Astrocyte (in vitro differentiated cells and primary cell): ENCODE data around the gene PPP6C. TPM values are rescaled to one million over a fixed set of nuclear protein-coding genes. Genes with fewer than 3 reads are reported as not detected.
"Not testable (repeated sequence)": the region's sequence is repeated elsewhere in the genome, so short reads cannot be mapped to it uniquely, and the experiment has no call there.

Source experiments
- DNase-seq: peaks from one replicate; pipeline ENCODE4 v3.0.0-alpha.2; 2010; ENCODE audit warnings: low read depth
- FAIRE-seq: peaks from 2 replicates; lab custom pipeline; 2011; peaks lifted over from hg19 to GRCh38; lab: Jason Lieb, UNC
- H2AFZ ChIP-seq: 2 replicates; pipeline ENCODE4 v1.6.0; 2012; ENCODE audit warnings: low read depth, low read length, inconsistent platforms
- H3K27ac ChIP-seq: 2 replicates; pipeline ENCODE4 v1.5.1; 2011; ENCODE audit warnings: low read depth, low read length, inconsistent platforms
- H3K27me3 ChIP-seq: 2 replicates; pipeline ENCODE4 v1.6.0; 2011; ENCODE audit warnings: low read length, inconsistent platforms; ENCODE audit not compliant: insufficient read depth
- H3K36me3 ChIP-seq: 2 replicates; pipeline ENCODE4 v1.5.1; 2011; ENCODE audit warnings: low read length, inconsistent platforms; ENCODE audit not compliant: insufficient read depth
- H3K4me1 ChIP-seq: 2 replicates; pipeline ENCODE4 v1.5.1; 2011; ENCODE audit warnings: low read length, inconsistent platforms; ENCODE audit not compliant: insufficient read depth
- H3K4me2 ChIP-seq: 2 replicates; pipeline ENCODE4 v1.6.0; 2012; ENCODE audit warnings: low read length, inconsistent platforms
- H3K4me3 ChIP-seq: 2 replicates; pipeline ENCODE4 v1.5.1; 2011; ENCODE audit warnings: low read depth, mild to moderate bottlenecking, low read length, inconsistent platforms; ENCODE audit not compliant: insufficient read depth
- H3K79me2 ChIP-seq: 2 replicates; pipeline ENCODE4 v1.6.0; 2012; ENCODE audit warnings: mild to moderate bottlenecking, low read length, inconsistent platforms; ENCODE audit not compliant: insufficient read depth
- H3K9ac ChIP-seq: 2 replicates; pipeline ENCODE4 v1.6.0; 2012; ENCODE audit warnings: mild to moderate bottlenecking, low read length, inconsistent platforms
- H3K9me3 ChIP-seq: 2 replicates; pipeline ENCODE4 v1.5.1; 2012; ENCODE audit warnings: low read depth, mild to moderate bottlenecking, low read length, inconsistent platforms; ENCODE audit not compliant: insufficient read depth
- H4K20me1 ChIP-seq: 2 replicates; pipeline ENCODE4 v1.6.0; 2012; ENCODE audit warnings: low read length, inconsistent platforms; ENCODE audit not compliant: insufficient read depth
- H3K27ac Mint-ChIP-seq: one replicate; pipeline ENCODE4 v1.8.0; 2021; ENCODE audit warnings: mild to moderate bottlenecking, mixed read lengths; ENCODE audit not compliant: unreplicated experiment
- H3K27me3 Mint-ChIP-seq: one replicate; pipeline ENCODE4 v1.8.0; 2021; ENCODE audit warnings: low read depth, mixed read lengths; ENCODE audit not compliant: unreplicated experiment
- H3K36me3 Mint-ChIP-seq: one replicate; pipeline ENCODE4 v1.8.0; 2021; ENCODE audit warnings: low read depth, mixed read lengths; ENCODE audit not compliant: unreplicated experiment
- H3K4me1 Mint-ChIP-seq: one replicate; pipeline ENCODE4 v1.8.0; 2021; ENCODE audit warnings: low read depth, mixed read lengths; ENCODE audit not compliant: unreplicated experiment
- H3K4me3 Mint-ChIP-seq: one replicate; pipeline ENCODE4 v1.8.0; 2021; ENCODE audit warnings: mild to moderate bottlenecking, moderate library complexity, mixed read lengths; ENCODE audit not compliant: unreplicated experiment
- H3K9me3 Mint-ChIP-seq: one replicate; pipeline ENCODE4 v1.8.0; 2021; ENCODE audit warnings: mild to moderate bottlenecking, mixed read lengths; ENCODE audit not compliant: unreplicated experiment
- EZH2 ChIP-seq: IDR thresholded peaks from 2 replicates; pipeline ENCODE4 v1.6.1; 2012; ENCODE audit warnings: mild to moderate bottlenecking, low read length, inconsistent platforms; ENCODE audit not compliant: insufficient read depth
- total RNA-seq: library from RNA; stranded (reverse); gene quantifications from 2 replicates; pipeline ENCODE4 v1.2.1, GENCODE V29; 2021
- TF ChIP-seq, protein P1 (sequence below): IDR thresholded peaks from 2 replicates; pipeline ENCODE4 v1.5.1; 2011; ENCODE audit warnings: low read depth, mild to moderate bottlenecking, inconsistent platforms, low read length, moderate library complexity; ENCODE audit not compliant: insufficient read depth

Gene PPP6C
- total RNA-seq, 1 donor from 2014 or later: 41.1 TPM

DNA sequence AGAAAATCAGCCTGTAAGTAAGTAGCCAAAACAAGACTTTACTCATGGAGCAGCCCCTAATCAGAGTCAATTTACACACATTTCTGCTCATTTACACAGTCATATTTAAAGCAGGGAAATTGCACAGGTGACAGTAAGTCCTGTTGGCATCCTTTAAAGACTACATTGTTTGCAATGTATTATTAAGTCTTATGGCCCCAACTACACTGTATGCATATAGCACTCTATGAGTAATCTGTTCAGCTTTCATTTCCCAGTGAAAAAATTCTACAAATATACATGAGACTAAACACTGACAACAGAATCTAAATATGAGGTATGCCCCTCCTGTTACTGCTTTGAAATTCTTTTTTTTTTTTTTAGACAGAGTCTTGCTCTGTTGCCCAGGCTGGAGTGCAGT lies 19.7 kb downstream of the PPP6C start:
- H3K9me3 Mint-ChIP-seq: no peaks in the 10 kb centered on the region
- H3K27ac Mint-ChIP-seq: no peak overlapping the region
- peaks cover 3% of the 10 kb centered on the region for H3K4me1 ChIP-seq
- H3K4me2 ChIP-seq: no peak overlapping the region
- no peak for TF ChIP-seq EZH2
- TF ChIP-seq, protein P1, sequence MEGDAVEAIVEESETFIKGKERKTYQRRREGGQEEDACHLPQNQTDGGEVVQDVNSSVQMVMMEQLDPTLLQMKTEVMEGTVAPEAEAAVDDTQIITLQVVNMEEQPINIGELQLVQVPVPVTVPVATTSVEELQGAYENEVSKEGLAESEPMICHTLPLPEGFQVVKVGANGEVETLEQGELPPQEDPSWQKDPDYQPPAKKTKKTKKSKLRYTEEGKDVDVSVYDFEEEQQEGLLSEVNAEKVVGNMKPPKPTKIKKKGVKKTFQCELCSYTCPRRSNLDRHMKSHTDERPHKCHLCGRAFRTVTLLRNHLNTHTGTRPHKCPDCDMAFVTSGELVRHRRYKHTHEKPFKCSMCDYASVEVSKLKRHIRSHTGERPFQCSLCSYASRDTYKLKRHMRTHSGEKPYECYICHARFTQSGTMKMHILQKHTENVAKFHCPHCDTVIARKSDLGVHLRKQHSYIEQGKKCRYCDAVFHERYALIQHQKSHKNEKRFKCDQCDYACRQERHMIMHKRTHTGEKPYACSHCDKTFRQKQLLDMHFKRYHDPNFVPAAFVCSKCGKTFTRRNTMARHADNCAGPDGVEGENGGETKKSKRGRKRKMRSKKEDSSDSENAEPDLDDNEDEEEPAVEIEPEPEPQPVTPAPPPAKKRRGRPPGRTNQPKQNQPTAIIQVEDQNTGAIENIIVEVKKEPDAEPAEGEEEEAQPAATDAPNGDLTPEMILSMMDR: no peak
- peaks cover 53% of the 10 kb centered on the region for H3K79me2 ChIP-seq
- H3K36me3 ChIP-seq: peaks cover 2% of the 10 kb centered on the region
- DNase-seq: no peak
- H3K27me3 Mint-ChIP-seq: no peaks in the 10 kb centered on the region
- peaks cover 4% of the 10 kb centered on the region for H3K4me1 Mint-ChIP-seq
- H3K36me3 Mint-ChIP-seq: no peaks in the 10 kb centered on the region
- no peak overlapping the region for H3K4me3 ChIP-seq
- no peaks in the 10 kb centered on the region for H3K9me3 ChIP-seq
- H3K4me3 Mint-ChIP-seq: no peak overlapping the region
- H2AFZ ChIP-seq: no peak overlapping the region
- no peak for FAIRE-seq
- H3K27me3 ChIP-seq: no peaks in the 10 kb centered on the region
- H3K27ac ChIP-seq: no peak overlapping the region
- peaks cover 37% of the 10 kb centered on the region for H4K20me1 ChIP-seq
- H3K9ac ChIP-seq: no peak overlapping the region

DNA sequence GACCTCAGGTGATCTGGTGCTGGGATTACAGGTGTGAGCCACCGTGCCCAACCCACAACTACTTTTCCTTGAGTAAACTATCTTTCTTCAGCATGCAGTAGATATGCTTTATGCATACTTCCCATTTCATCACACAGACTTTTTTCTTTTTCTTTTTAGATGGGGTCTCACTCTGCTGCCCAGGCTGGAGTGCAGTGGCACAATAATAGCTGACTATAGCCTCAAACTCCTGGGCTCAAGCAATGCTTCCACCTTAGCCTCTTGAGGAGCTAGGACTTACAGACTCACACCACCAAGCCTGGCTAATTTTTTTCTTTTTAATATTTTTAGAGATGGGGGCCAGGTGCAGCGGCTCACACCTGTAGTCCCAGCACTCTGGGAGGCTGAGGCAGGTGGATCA lies 22.8 kb downstream of the PPP6C start:
- TF ChIP-seq, protein P1: no peak
- no peak for TF ChIP-seq EZH2
- peaks cover 22% of the 10 kb centered on the region for H4K20me1 ChIP-seq
- H3K27me3 ChIP-seq: no peaks in the 10 kb centered on the region
- peaks cover 41% of the 10 kb centered on the region for H3K79me2 ChIP-seq
- DNase-seq (no peak), FAIRE-seq (no peak)
- Mint-ChIP-seq H3K4me3 (no peak overlapping the region), H3K36me3 (peaks cover 1% of the 10 kb centered on the region), H3K9me3 (no peaks in the 10 kb centered on the region), H3K4me1 (peaks cover 5% of the 10 kb centered on the region), H3K27me3 (no peaks in the 10 kb centered on the region), H3K27ac (no peak overlapping the region)
- H3K27ac ChIP-seq: no peak overlapping the region
- H3K4me1 ChIP-seq: peaks cover 3% of the 10 kb centered on the region
- no peak overlapping the region for H3K4me2 ChIP-seq
- no peak overlapping the region for H2AFZ ChIP-seq
- H3K36me3 ChIP-seq: peaks cover 2% of the 10 kb centered on the region
- no peak overlapping the region for H3K4me3 ChIP-seq
- no peak overlapping the region for H3K9ac ChIP-seq
- H3K9me3 ChIP-seq: no peaks in the 10 kb centered on the region

DNA sequence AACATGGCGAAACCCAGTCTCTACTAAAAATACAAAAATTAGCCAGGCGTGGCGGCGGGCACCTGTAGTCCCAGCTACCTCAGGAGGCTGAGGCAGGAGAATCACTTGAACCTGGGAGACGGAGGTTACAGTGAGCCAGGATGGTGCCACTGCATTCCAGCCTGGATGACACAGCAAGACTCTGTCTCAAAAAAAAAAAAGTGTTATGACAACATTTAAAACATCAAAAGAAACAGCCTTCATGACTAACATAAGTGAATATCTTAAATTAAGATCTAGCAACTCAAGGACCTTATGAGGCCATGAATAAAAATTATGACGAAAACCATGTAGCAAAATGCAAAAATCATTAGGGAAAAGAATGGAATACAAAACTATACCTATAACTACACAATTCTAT lies 26.7 kb downstream of the PPP6C start:
- not testable (repeated sequence) for H3K36me3 Mint-ChIP-seq, H3K27me3 Mint-ChIP-seq, H3K4me2 ChIP-seq, H3K36me3 ChIP-seq, H3K27me3 ChIP-seq, H3K9ac ChIP-seq, FAIRE-seq, DNase-seq, H3K4me1 ChIP-seq, H3K27ac ChIP-seq, H3K4me3 ChIP-seq, H3K4me3 Mint-ChIP-seq, H3K9me3 ChIP-seq, H2AFZ ChIP-seq, H3K9me3 Mint-ChIP-seq
- Histone ChIP-seq H3K79me2 (peaks cover 50% of the 10 kb centered on the region), H4K20me1 (peaks cover 32% of the 10 kb centered on the region)
- peak overlapping the region; percentile 67 for H3K27ac Mint-ChIP-seq
- H3K4me1 Mint-ChIP-seq: peaks cover 11% of the 10 kb centered on the region
